A549 (cell line): ENCODE measurements around the gene IFITM1. TPM values are rescaled to one million over a fixed set of nuclear protein-coding genes. Genes with fewer than 3 reads are reported as not detected.

ENCODE experiments used
- ATAC-seq, 2 experiments: fragments of 200-7000 bp in 1 of 2; fragments of >200 bp in 1 of 2; cut with Nextera tagmentation in 1 of 2; cut with Tn5 transposase in 1 of 2; 3 replicates each; pipeline versions ENCODE4 v1.8.0 to v1.9.1; 2018 to 2020; ENCODE audit warnings: mild to moderate bottlenecking in 1 of 2, moderate library complexity in 1 of 2
- CTCF ChIA-PET: fragments of 300-600 bp; sonication (Branson Sonifier 250); formaldehyde crosslinking; extraction: SDS; loops from one replicate; lab custom pipeline; 2021; ENCODE audit warnings: antibody characterized with exemption, inconsistent platforms; lab: Yijun Ruan, JAX
- POLR2A ChIA-PET: fragments of 350-600 bp; formaldehyde crosslinking; extraction: SDS; loops from one replicate; lab custom pipeline; 2021; ENCODE audit warnings: antibody characterized with exemption, inconsistent platforms; lab: Yijun Ruan, JAX
- DNase-seq, 2 experiments: peaks; one replicate each; pipeline versions ENCODE4 v3.0.0 to v3.0.0-alpha.2; 2011 to 2016; ENCODE audit warnings: low read depth in 1 of 2, low spot score in 1 of 2
- FAIRE-seq: peaks from 2 replicates; lab custom pipeline; 2011; peaks lifted over from hg19 to GRCh38; lab: Jason Lieb, UNC
- H3K27ac ChIP-seq, 2 experiments: fragments of >200 bp; sonication (Bioruptor Twin); formaldehyde crosslinking; 3 replicates each; pipeline ENCODE4 v1.5.1; 2016 to 2017
- H3K4me1 ChIP-seq: fragments of >200 bp; sonication (Bioruptor Twin); formaldehyde crosslinking; 3 replicates; pipeline ENCODE4 v1.6.1; 2016
- H3K4me2 ChIP-seq: fragments of >200 bp; sonication (Bioruptor Twin); formaldehyde crosslinking; 3 replicates; pipeline ENCODE4 v1.6.1; 2016
- H3K4me3 ChIP-seq: fragments of >200 bp; sonication (Bioruptor Twin); formaldehyde crosslinking; 3 replicates; pipeline ENCODE4 v1.5.1; 2016
- H3K9me3 ChIP-seq: fragments of >200 bp; sonication (Bioruptor Twin); formaldehyde crosslinking; 3 replicates; pipeline ENCODE4 v1.6.1; 2016
- BCL3 ChIP-seq: fragments of >200 bp; sonication (Bioruptor Twin); formaldehyde crosslinking; IDR thresholded peaks from 3 replicates; pipeline ENCODE4 v1.6.1; 2016
- BHLHE40 ChIP-seq: IDR thresholded peaks from 2 replicates; pipeline ENCODE4 v1.6.1; 2012; ENCODE audit warnings: low read depth, low read length, inconsistent platforms
- E2F6 ChIP-seq: IDR thresholded peaks from 2 replicates; pipeline ENCODE4 v1.6.1; 2012; ENCODE audit warnings: low read depth, borderline replicate concordance
- EP300 ChIP-seq, 2 experiments: fragments of >200 bp; sonication (Bioruptor Twin); formaldehyde crosslinking; IDR thresholded peaks; 2 replicates in 1 of 2; 3 replicates in 1 of 2; pipeline ENCODE4 v1.6.1; 2016 to 2017
- FOSL2 ChIP-seq, 2 experiments: fragments of 450-650 bp in 1 of 2; fragments of >200 bp in 1 of 2; sonication (Bioruptor Twin) in 1 of 2; formaldehyde crosslinking; IDR thresholded peaks; 2 replicates each; pipeline versions ENCODE4 v1.5.0 to v1.6.1; 2016 to 2020; ENCODE audit warnings: mild to moderate bottlenecking in 1 of 2, moderate library complexity in 1 of 2
- GATA3 ChIP-seq: IDR thresholded peaks from 2 replicates; pipeline ENCODE4 v1.6.1; 2012; ENCODE audit warnings: borderline replicate concordance
- HDAC2 ChIP-seq: fragments of 200-600 bp; sonication (generic); IDR thresholded peaks from 2 replicates; pipeline ENCODE4 v1.6.1; 2016
- HOXB5 ChIP-seq: fragments of 250-450 bp; sonication (Bioruptor Pico); IDR thresholded peaks from 2 replicates; pipeline ENCODE4 v1.5.0; 2020; ENCODE audit warnings: mild to moderate bottlenecking, moderate library complexity
- JUN ChIP-seq, 2 experiments: fragments of >200 bp; sonication (Bioruptor Twin); formaldehyde crosslinking; IDR thresholded peaks; 2 replicates in 1 of 2; 3 replicates in 1 of 2; pipeline ENCODE4 v1.6.1; 2016 to 2017
- JUNB ChIP-seq: fragments of >200 bp; sonication (Bioruptor Twin); formaldehyde crosslinking; IDR thresholded peaks from 2 replicates; pipeline ENCODE4 v1.6.1; 2016
- KDM5A ChIP-seq: fragments of 200-600 bp; sonication (generic); IDR thresholded peaks from 2 replicates; pipeline ENCODE4 v1.6.1; 2016; ENCODE audit warnings: antibody characterized with exemption, mild to moderate bottlenecking
- MAFK ChIP-seq: fragments of 450-650 bp; IDR thresholded peaks from 2 replicates; pipeline ENCODE4 v1.6.1; 2014; ENCODE audit not compliant: partially characterized antibody
- MYC ChIP-seq: IDR thresholded peaks from 2 replicates; pipeline ENCODE4 v1.6.1; 2012; ENCODE audit warnings: mild to moderate bottlenecking, inconsistent platforms, low read length, improper control_type of control experiment, borderline replicate concordance
- NPAS2 ChIP-seq: fragments of 250-450 bp; sonication (Bioruptor Pico); IDR thresholded peaks from 2 replicates; pipeline ENCODE4 v1.8.0; 2022; ENCODE audit warnings: mild to moderate bottlenecking, moderate library complexity, borderline replicate concordance
- NR3C1 ChIP-seq: fragments of >200 bp; sonication (Bioruptor Twin); formaldehyde crosslinking; IDR thresholded peaks from 3 replicates; pipeline ENCODE4 v1.6.1; 2017
- POLR2AphosphoS2 ChIP-seq: conservative IDR thresholded peaks from 2 replicates; pipeline ENCODE4 v1.6.1; 2012; ENCODE audit warnings: low read length, improper control_type of control experiment, inconsistent platforms
- RFX5 ChIP-seq: fragments of 450-650 bp; IDR thresholded peaks from 2 replicates; pipeline ENCODE4 v1.7.1; 2014; ENCODE audit warnings: antibody characterized with exemption, mild to moderate bottlenecking, moderate library complexity
- RNF2 ChIP-seq: fragments of 200-600 bp; sonication (generic); IDR thresholded peaks from 2 replicates; pipeline ENCODE4 v1.6.1; 2016; ENCODE audit warnings: low read depth, mild to moderate bottlenecking, antibody characterized with exemption, moderate library complexity, borderline replicate concordance
- TFCP2L1 ChIP-seq: fragments of 250-450 bp; sonication (Bioruptor Pico); IDR thresholded peaks from 2 replicates; pipeline ENCODE4 v1.5.0; 2021; ENCODE audit warnings: mild to moderate bottlenecking
- USF2 ChIP-seq: fragments of 450-650 bp; IDR thresholded peaks from 2 replicates; pipeline ENCODE4 v1.6.1; 2014; ENCODE audit warnings: antibody characterized with exemption
- ZFP36 ChIP-seq: fragments of 450-650 bp; IDR thresholded peaks from 2 replicates; pipeline ENCODE4 v1.6.1; 2014; ENCODE audit warnings: borderline replicate concordance; ENCODE audit not compliant: partially characterized antibody
- ZNF302 ChIP-seq: fragments of 250-450 bp; sonication (Bioruptor Pico); IDR thresholded peaks from 2 replicates; pipeline ENCODE4 v1.9.0; 2021; ENCODE audit warnings: inconsistent platforms, mild to moderate bottlenecking, moderate library complexity
- WGBS: methylation state at CpG from one replicate; pipeline ENCODE4 v1.1.6; 2017; ENCODE audit errors: missing lambda C conversion rate; 5-methylcytosine and 5-hydroxymethylcytosine counted together
- polyA plus RNA-seq, 4 experiments: library from polyadenylated mRNA; depleted of rRNA in 3 of 4; stranded (reverse); fragments of >200 nt; fragmentation: RNase III in 1 of 4; extraction: RNeasy Plus Mini Kit Qiagen cat#74134 plus additional on column Dnase treatment in 1 of 4; gene quantifications; 2 replicates in 3 of 4; 3 replicates in 1 of 4; pipeline ENCODE4 v1.2.3, GENCODE V29; 2011 to 2017
- TF ChIP-seq, protein P1 (sequence below): IDR thresholded peaks from 2 replicates; pipeline ENCODE4 v1.6.1; 2012
- TF ChIP-seq, protein P2 (sequence below): fragments of >200 bp; sonication (Bioruptor Twin); formaldehyde crosslinking; IDR thresholded peaks from 3 replicates; pipeline ENCODE4 v1.5.1; 2016

Gene IFITM1
- polyA plus RNA-seq, 2 of the 4 experiments (the other 2 are of a cell fraction), result 0.14 to 1.7 TPM

- no peak overlapping the region for H3K4me3 ChIP-seq
- no peak for FAIRE-seq
- POLR2A ChIA-PET, result interaction anchor here (1.3 kb wide), 1 partner anchor 26 kb away, joined by 5 read pairs; no protein-coding TSS in a partner anchor
- H3K4me2 ChIP-seq, result no peak overlapping the region
- TF ChIP-seq KDM5A (no peak), MYC (no peak)
- TF ChIP-seq, all 56 proteins: peak for 0
- CTCF ChIA-PET, result interaction anchor here (0.8 to 2.8 kb wide), 11 partner anchors 11 to 79 kb away, joined by 3 to 9 read pairs (median 5); no protein-coding TSS in a partner anchor
- no peak for DNase-seq
- WGBS, result 91% methylated on average over 2 of the region's 2 CpGs
- peaks cover 9% of the 10 kb centered on the region; the same call in 1 of the 3 replicates for H3K4me1 ChIP-seq
- ATAC-seq, result no peak
- H3K27ac ChIP-seq, result no peak overlapping the region
- H3K9me3 ChIP-seq, result no peaks in the 10 kb centered on the region
Measured at GRCh38 chr11:329886-330253, 16.0 kb downstream of the IFITM1 start.

DNA sequence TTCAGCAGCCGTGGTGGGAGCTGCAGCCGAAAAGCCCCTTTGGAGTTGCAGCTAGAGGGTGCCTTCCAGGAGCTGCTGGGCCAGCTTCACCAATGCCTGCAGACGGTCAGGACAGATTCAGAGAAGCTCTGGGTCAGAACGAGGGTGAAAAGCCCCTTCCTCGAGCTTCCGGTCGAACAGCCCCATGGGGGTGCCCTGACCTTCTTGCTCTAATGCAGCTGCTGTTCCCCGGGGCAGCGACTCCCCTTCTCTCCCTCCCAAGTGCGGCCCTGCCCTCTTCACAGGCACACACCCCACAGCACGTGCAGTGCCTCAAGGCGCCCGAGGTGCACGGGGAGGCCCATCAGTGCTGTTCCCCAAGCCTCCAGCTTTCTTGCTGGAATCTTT, 16.5 kb downstream of the IFITM1 start:
- ATAC-seq (no peak), FAIRE-seq (no peak), DNase-seq (no peak)
- TF ChIP-seq TFCP2L1 (CRISPR knock-in tag) (no peak), JUN (IDR thresholded peaks at IDR 0.05) (no peak), NR3C1 (no peak), BCL3 (no peak), MAFK (no peak), NPAS2 (no peak), HDAC2 (no peak), BHLHE40 (no peak), RNF2 (no peak), E2F6 (no peak)
- WGBS, result 72% methylated on average over 14 of the region's 14 CpGs
- Histone ChIP-seq H3K4me1 (peaks cover 9% of the 10 kb centered on the region; the same call in 1 of the 3 replicates), H3K27ac (no peak overlapping the region), H3K4me3 (no peak overlapping the region), H3K4me2 (no peak overlapping the region), H3K9me3 (no peaks in the 10 kb centered on the region)
- POLR2A ChIA-PET, result interaction anchor here (1.3 kb wide), 1 partner anchor 26 kb away, joined by 5 read pairs; no protein-coding TSS in a partner anchor
- CTCF ChIA-PET, result interaction anchor here (0.8 to 2.8 kb wide), 10 partner anchors 10 to 79 kb away, joined by 3 to 9 read pairs (median 5); no protein-coding TSS in a partner anchor

GRCh38 chr11:330694-331357, 17.0 kb downstream of the IFITM1 start:
- FAIRE-seq (no peak), ATAC-seq (no peak), DNase-seq (no peak)
- CTCF ChIA-PET, result interaction anchor here (0.8 to 2.8 kb wide), 10 partner anchors 10 to 80 kb away, joined by 3 to 9 read pairs (median 4); no protein-coding TSS in a partner anchor
- no peak overlapping the region for H3K4me2 ChIP-seq
- POLR2A ChIA-PET, result interaction anchor here (1.3 kb wide), 1 partner anchor 25 kb away, joined by 5 read pairs; no protein-coding TSS in a partner anchor
- peaks cover 9% of the 10 kb centered on the region; the same call in 1 of the 3 replicates for H3K4me1 ChIP-seq
- H3K27ac ChIP-seq, result no peak overlapping the region
- 74% methylated on average over 33 of the region's 34 CpGs for WGBS
- H3K9me3 ChIP-seq, result no peaks in the 10 kb centered on the region
- no peak overlapping the region for H3K4me3 ChIP-seq
- TF ChIP-seq ZNF302 (no peak), FOSL2 (IDR thresholded peaks at IDR 0.05) (no peak), FOSL2 (CRISPR knock-in tag; IDR thresholded peaks at IDR 0.05) (no peak), MYC (no peak), E2F6 (no peak), USF2 (no peak), NPAS2 (no peak), NR3C1 (no peak), EP300 (IDR thresholded peaks at IDR 0.05) (no peak), RFX5 (no peak), ZFP36 (no peak), GATA3 (no peak), HOXB5 (no peak), POLR2AphosphoS2 (no peak), JUNB (no peak)
- TF ChIP-seq, protein P1, sequence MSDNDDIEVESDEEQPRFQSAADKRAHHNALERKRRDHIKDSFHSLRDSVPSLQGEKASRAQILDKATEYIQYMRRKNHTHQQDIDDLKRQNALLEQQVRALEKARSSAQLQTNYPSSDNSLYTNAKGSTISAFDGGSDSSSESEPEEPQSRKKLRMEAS, result no peak
- TF ChIP-seq, protein P2, sequence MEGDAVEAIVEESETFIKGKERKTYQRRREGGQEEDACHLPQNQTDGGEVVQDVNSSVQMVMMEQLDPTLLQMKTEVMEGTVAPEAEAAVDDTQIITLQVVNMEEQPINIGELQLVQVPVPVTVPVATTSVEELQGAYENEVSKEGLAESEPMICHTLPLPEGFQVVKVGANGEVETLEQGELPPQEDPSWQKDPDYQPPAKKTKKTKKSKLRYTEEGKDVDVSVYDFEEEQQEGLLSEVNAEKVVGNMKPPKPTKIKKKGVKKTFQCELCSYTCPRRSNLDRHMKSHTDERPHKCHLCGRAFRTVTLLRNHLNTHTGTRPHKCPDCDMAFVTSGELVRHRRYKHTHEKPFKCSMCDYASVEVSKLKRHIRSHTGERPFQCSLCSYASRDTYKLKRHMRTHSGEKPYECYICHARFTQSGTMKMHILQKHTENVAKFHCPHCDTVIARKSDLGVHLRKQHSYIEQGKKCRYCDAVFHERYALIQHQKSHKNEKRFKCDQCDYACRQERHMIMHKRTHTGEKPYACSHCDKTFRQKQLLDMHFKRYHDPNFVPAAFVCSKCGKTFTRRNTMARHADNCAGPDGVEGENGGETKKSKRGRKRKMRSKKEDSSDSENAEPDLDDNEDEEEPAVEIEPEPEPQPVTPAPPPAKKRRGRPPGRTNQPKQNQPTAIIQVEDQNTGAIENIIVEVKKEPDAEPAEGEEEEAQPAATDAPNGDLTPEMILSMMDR, result no peak
